Activated naive CD8-positive, alpha-beta T cell treated with anti-CD3 and anti-CD28 coated beads, Interleukin-2, amount 10 ng/mL, durations not matched to agents 7 days and 5 days (primary cell): ENCODE data around the gene FDXACB1. TPM values are rescaled to one million over a fixed set of nuclear protein-coding genes. Genes with fewer than 3 reads are reported as not detected.

Source experiments
- ATAC-seq: fragments of 150-1000 bp; cut with Tn5 transposase; one replicate; pipeline ENCODE4 v1.10.0; 2021; ENCODE audit warnings: low read depth, moderate library complexity
- POLR2A ChIA-PET: fragments of 350-600 bp; sonication (Branson Sonifier 250); formaldehyde crosslinking; loops from one replicate; lab custom pipeline; 2021; ENCODE audit warnings: antibody characterized with exemption; lab: Charles Lee
- DNase-seq: peaks from one replicate; pipeline ENCODE4 v3.0.0; 2021
- H3K27ac Mint-ChIP-seq: one replicate; pipeline ENCODE4 v1.8.0; 2022; ENCODE audit warnings: mild to moderate bottlenecking, mixed read lengths
- H3K27me3 Mint-ChIP-seq: one replicate; pipeline ENCODE4 v1.8.0; 2022; ENCODE audit warnings: mild to moderate bottlenecking, moderate library complexity, mixed read lengths
- H3K36me3 Mint-ChIP-seq: one replicate; pipeline ENCODE4 v1.8.0; 2021; ENCODE audit warnings: mild to moderate bottlenecking, mixed read lengths
- H3K4me1 Mint-ChIP-seq: one replicate; pipeline ENCODE4 v1.8.0; 2021; ENCODE audit warnings: mixed read lengths
- H3K4me3 Mint-ChIP-seq: one replicate; pipeline ENCODE4 v1.8.0; 2022; ENCODE audit warnings: mild to moderate bottlenecking, moderate library complexity, mixed read lengths
- H3K9me3 Mint-ChIP-seq: one replicate; pipeline ENCODE4 v1.8.0; 2021; ENCODE audit warnings: mixed read lengths
- total RNA-seq, 2 experiments: library from RNA; stranded (reverse); gene quantifications; one replicate each; pipeline ENCODE4 v1.2.3, GENCODE V29; 2021

FDXACB1 gene
- total RNA-seq, 2 experiments from 2014 or later = 3.4 to 3.5 TPM

DNA sequence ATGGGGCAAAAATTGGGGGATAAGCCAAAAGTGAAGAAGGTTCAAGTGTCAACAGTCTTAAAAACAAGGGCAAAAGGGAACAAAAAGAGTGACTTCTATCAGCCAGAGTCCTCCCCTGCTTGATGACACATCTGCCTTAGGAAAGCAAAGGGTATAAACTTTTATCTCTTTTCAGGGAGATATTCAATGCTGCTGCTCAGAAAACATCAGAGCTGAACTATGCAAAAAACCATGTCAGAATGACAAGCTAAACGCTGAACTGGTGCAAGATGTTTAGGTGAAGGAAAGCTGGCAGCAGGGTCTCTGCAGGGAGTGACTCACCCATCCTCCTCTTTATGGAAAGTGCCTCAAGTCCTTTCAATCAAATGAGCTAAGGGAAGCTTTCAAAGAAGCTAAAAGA lies 32.3 kb downstream of the FDXACB1 start:
- ATAC-seq (no peak), DNase-seq (no peak)
- Mint-ChIP-seq H3K36me3 (peaks cover 11% of the 10 kb centered on the region), H3K4me3 (no peak overlapping the region), H3K27me3 (no peaks in the 10 kb centered on the region), H3K27ac (no peak overlapping the region), H3K9me3 (no peaks in the 10 kb centered on the region), H3K4me1 (no peaks in the 10 kb centered on the region)
- POLR2A ChIA-PET = no interaction called here

DNA sequence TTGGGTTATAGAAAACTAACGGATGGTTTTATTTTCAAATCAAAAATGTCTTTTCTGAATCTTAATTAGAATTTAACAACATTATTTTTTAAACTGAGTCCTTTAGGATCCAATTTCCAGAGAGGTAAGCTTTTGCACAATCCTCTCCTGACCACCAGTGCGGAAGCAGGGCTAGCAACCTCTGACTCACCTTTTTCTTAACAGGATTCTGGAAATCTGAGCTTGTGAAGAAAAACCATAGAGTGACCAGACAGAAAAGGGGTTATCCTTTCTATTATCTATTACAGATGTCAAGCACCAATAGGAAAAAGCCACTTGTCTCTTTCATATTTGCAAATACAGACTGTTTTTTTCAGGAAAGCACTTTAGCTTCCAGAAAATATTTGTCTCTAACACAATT lies 32.9 kb downstream of the FDXACB1 start:
- ATAC-seq (no peak), DNase-seq (no peak)
- POLR2A ChIA-PET = no interaction called here
- Mint-ChIP-seq H3K4me1 (peaks cover 3% of the 10 kb centered on the region), H3K27ac (no peak overlapping the region), H3K9me3 (no peaks in the 10 kb centered on the region), H3K4me3 (no peak overlapping the region), H3K27me3 (no peaks in the 10 kb centered on the region), H3K36me3 (peaks cover 11% of the 10 kb centered on the region)

GRCh38 chr11:111845276-111846028 lies 33.5 kb downstream of the FDXACB1 start:
- DNase-seq (no peak), ATAC-seq (no peak)
- H3K4me1 Mint-ChIP-seq = peaks cover 4% of the 10 kb centered on the region
- POLR2A ChIA-PET = no interaction called here
- H3K9me3 Mint-ChIP-seq = no peaks in the 10 kb centered on the region
- H3K27ac Mint-ChIP-seq = no peak overlapping the region
- H3K27me3 Mint-ChIP-seq = no peaks in the 10 kb centered on the region
- H3K36me3 Mint-ChIP-seq = peaks cover 11% of the 10 kb centered on the region
- H3K4me3 Mint-ChIP-seq = no peak overlapping the region

GRCh38 chr11:111843661-111844060 lies 35.3 kb downstream of the FDXACB1 start:
- POLR2A ChIA-PET = interaction anchor here (0.6 kb wide), 1 partner anchor 74 kb away, joined by 6 read pairs; no protein-coding TSS in a partner anchor
- no peak for ATAC-seq
- H3K4me3 Mint-ChIP-seq = no peak overlapping the region
- no peaks in the 10 kb centered on the region for H3K27me3 Mint-ChIP-seq
- H3K4me1 Mint-ChIP-seq = peaks cover 4% of the 10 kb centered on the region
- H3K27ac Mint-ChIP-seq = no peak overlapping the region
- DNase-seq = no peak
- peaks cover 6% of the 10 kb centered on the region for H3K36me3 Mint-ChIP-seq
- H3K9me3 Mint-ChIP-seq = no peaks in the 10 kb centered on the region

GRCh38 chr11:111841370-111842053 lies 37.5 kb downstream of the FDXACB1 start:
- Mint-ChIP-seq H3K27me3 (no peaks in the 10 kb centered on the region), H3K36me3 (peaks cover 12% of the 10 kb centered on the region), H3K27ac (no peak overlapping the region), H3K4me1 (peaks cover 14% of the 10 kb centered on the region), H3K9me3 (no peaks in the 10 kb centered on the region), H3K4me3 (no peak overlapping the region)
- peak; percentile 79 for DNase-seq
- peak; percentile 89 for ATAC-seq
- POLR2A ChIA-PET = no interaction called here

- Mint-ChIP-seq H3K4me1 (peaks cover 21% of the 10 kb centered on the region), H3K27ac (no peak overlapping the region), H3K27me3 (no peaks in the 10 kb centered on the region), H3K36me3 (peaks cover 21% of the 10 kb centered on the region), H3K9me3 (no peaks in the 10 kb centered on the region), H3K4me3 (no peak overlapping the region)
- ATAC-seq (no peak), DNase-seq (no peak)
- POLR2A ChIA-PET = no interaction called here
Measured at GRCh38 chr11:111840143-111840542, 38.8 kb downstream of the FDXACB1 start.

DNA sequence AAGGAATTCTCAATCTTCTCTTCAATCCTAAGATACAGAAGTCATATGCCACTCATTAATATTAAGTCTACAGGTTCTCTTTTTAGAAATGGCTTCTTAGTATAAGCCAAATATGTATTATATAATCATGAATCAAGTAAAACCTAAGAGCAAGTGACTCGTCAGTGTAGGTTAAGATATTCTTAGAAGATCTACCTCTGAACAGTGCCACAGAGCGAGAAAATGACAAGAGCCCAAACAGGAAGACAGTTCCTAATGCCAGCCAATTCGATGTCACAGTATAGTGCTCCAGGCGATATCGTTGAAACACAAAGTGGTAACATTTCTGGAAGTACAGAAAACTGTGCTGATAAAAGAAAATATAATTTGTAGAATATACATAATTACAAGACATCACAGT lies 40.9 kb downstream of the FDXACB1 start:
- peaks cover 21% of the 10 kb centered on the region for H3K4me1 Mint-ChIP-seq
- no peaks in the 10 kb centered on the region for H3K27me3 Mint-ChIP-seq
- H3K9me3 Mint-ChIP-seq = no peaks in the 10 kb centered on the region
- H3K4me3 Mint-ChIP-seq = no peak overlapping the region
- no peak overlapping the region for H3K27ac Mint-ChIP-seq
- no peak for DNase-seq
- peaks cover 26% of the 10 kb centered on the region for H3K36me3 Mint-ChIP-seq
- POLR2A ChIA-PET = no interaction called here
- ATAC-seq = no peak

GRCh38 chr11:111837366-111837891 lies 41.5 kb downstream of the FDXACB1 start:
- peaks cover 21% of the 10 kb centered on the region for H3K4me1 Mint-ChIP-seq
- ATAC-seq (no peak), DNase-seq (no peak)
- H3K9me3 Mint-ChIP-seq = no peaks in the 10 kb centered on the region
- no peak overlapping the region for H3K27ac Mint-ChIP-seq
- H3K36me3 Mint-ChIP-seq = peaks cover 30% of the 10 kb centered on the region
- POLR2A ChIA-PET = no interaction called here
- no peak overlapping the region for H3K4me3 Mint-ChIP-seq
- no peaks in the 10 kb centered on the region for H3K27me3 Mint-ChIP-seq

GRCh38 chr11:111836721-111837120 lies 42.2 kb downstream of the FDXACB1 start:
- POLR2A ChIA-PET = no interaction called here
- H3K27ac Mint-ChIP-seq = no peak overlapping the region
- ATAC-seq (peak; percentile 38), DNase-seq (no peak)
- no peaks in the 10 kb centered on the region for H3K27me3 Mint-ChIP-seq
- H3K4me1 Mint-ChIP-seq = peaks cover 21% of the 10 kb centered on the region
- H3K9me3 Mint-ChIP-seq = no peaks in the 10 kb centered on the region
- peaks cover 31% of the 10 kb centered on the region for H3K36me3 Mint-ChIP-seq
- no peak overlapping the region for H3K4me3 Mint-ChIP-seq

GRCh38 chr11:111836162-111836561 lies 42.8 kb downstream of the FDXACB1 start:
- DNase-seq (no peak), ATAC-seq (no peak)
- Mint-ChIP-seq H3K4me3 (no peak overlapping the region), H3K27ac (no peak overlapping the region), H3K27me3 (no peaks in the 10 kb centered on the region), H3K4me1 (peaks cover 19% of the 10 kb centered on the region), H3K36me3 (peaks cover 31% of the 10 kb centered on the region), H3K9me3 (no peaks in the 10 kb centered on the region)
- POLR2A ChIA-PET = no interaction called here

GRCh38 chr11:111835665-111836064 lies 43.3 kb downstream of the FDXACB1 start:
- no peaks in the 10 kb centered on the region for H3K9me3 Mint-ChIP-seq
- peaks cover 31% of the 10 kb centered on the region for H3K36me3 Mint-ChIP-seq
- DNase-seq = no peak
- H3K27ac Mint-ChIP-seq = no peak overlapping the region
- H3K4me3 Mint-ChIP-seq = no peak overlapping the region
- peaks cover 17% of the 10 kb centered on the region for H3K4me1 Mint-ChIP-seq
- ATAC-seq = no peak
- POLR2A ChIA-PET = no interaction called here
- no peaks in the 10 kb centered on the region for H3K27me3 Mint-ChIP-seq

DNA sequence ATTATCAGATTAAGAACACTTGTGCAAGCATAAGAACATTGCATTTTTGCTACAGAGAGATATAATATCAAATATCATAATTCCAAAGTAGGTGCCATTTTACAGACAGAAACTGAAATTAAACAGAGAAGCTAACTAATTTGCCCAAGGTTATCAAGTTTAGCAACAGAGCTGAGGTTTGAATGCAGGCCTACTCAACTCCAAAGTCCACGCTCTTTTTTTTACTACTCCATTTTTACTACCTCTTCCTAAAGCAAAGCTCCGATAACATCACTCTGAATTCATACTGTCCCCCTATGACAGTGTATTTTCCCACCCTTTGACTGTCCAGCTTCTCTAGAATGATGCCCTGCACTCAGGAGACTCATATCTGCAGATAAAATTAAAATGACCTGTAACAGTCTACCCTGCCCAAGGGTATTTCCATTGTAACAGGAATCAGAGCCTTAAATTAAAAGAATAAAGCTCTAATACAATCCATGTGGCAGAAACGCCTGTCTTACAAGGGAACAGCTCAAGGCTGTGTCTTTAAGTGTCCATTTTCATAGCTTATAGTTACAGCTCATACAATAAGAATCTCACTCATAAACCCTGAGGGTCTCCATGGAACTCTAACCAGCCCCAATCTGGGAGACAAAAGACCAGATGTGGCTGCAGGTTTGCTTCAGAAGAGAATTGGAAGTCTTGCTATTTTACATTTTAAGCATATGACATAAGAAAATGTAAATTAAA lies 44.4 kb downstream of the FDXACB1 start:
- H3K9me3 Mint-ChIP-seq = no peaks in the 10 kb centered on the region

DNA sequence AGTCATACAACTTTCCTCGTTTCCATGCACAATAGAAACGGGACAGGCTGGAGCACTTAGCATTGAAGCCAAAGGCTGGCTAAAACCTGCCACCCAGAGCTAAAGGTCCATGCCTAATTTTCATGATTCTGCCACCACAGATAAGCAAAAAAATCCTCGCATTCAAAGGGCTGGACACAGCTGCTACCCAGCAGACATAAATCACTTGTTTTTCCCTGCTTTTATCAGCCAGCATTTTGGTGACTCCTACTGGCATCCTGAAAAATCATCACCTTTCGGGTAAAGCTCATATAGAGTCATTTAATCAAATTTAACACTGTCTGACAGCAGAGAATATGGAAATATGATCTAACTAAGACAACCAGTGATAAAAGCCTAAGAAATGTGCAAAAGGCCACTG lies 45.4 kb downstream of the FDXACB1 start:
- Mint-ChIP-seq H3K9me3 (no peaks in the 10 kb centered on the region), H3K4me1 (peaks cover 17% of the 10 kb centered on the region), H3K4me3 (no peak overlapping the region), H3K27me3 (no peaks in the 10 kb centered on the region), H3K27ac (no peak overlapping the region), H3K36me3 (peaks cover 31% of the 10 kb centered on the region)
- POLR2A ChIA-PET = no interaction called here
- DNase-seq (no peak), ATAC-seq (no peak)

More for the DNA sequence above, 44.4 kb downstream of the FDXACB1 start:
- Mint-ChIP-seq H3K36me3 (peaks cover 33% of the 10 kb centered on the region), H3K4me1 (peaks cover 17% of the 10 kb centered on the region), H3K27me3 (no peaks in the 10 kb centered on the region), H3K27ac (no peak overlapping the region), H3K4me3 (no peak overlapping the region)
- ATAC-seq = no peak
- no peak for DNase-seq
- POLR2A ChIA-PET = no interaction called here
